Keratinocyte (primary cell): Measurements from ENCODE around the gene DCAF6. TPM values are rescaled to one million over a fixed set of nuclear protein-coding genes. Genes with fewer than 3 reads are reported as not detected.

Source experiments
- DNase-seq: peaks from one replicate; pipeline ENCODE4 v3.0.0-alpha.2; 2011; ENCODE audit warnings: low read depth, missing footprints, low spot score
- FAIRE-seq: peaks from 2 replicates; lab custom pipeline; 2011; peaks lifted over from hg19 to GRCh38; lab: Jason Lieb, UNC
- H2AFZ ChIP-seq: 2 replicates; pipeline ENCODE4 v1.6.0; 2012; ENCODE audit warnings: low read length, control low read depth, inconsistent platforms; ENCODE audit not compliant: control insufficient read depth
- H3K27ac ChIP-seq: 2 replicates; pipeline ENCODE4 v1.5.1; 2011; ENCODE audit warnings: low read length; ENCODE audit not compliant: control insufficient read depth, insufficient read depth
- H3K27me3 ChIP-seq: 3 replicates; pipeline ENCODE4 v1.6.0; 2011; ENCODE audit warnings: low read length; ENCODE audit not compliant: control insufficient read depth, insufficient read depth; ENCODE audit errors: extremely low read depth
- H3K36me3 ChIP-seq, 2 experiments: 2 replicates in 1 of 2; 3 replicates in 1 of 2; pipeline ENCODE4 v1.5.1; 2011; ENCODE audit warnings: low read length in 2 of 2, mild to moderate bottlenecking in 1 of 2; ENCODE audit not compliant: control insufficient read depth in 2 of 2, insufficient read depth in 2 of 2; ENCODE audit errors: extremely low read depth in 1 of 2
- H3K4me1 ChIP-seq: 3 replicates; pipeline ENCODE4 v1.5.1; 2011; ENCODE audit warnings: low read length; ENCODE audit not compliant: control insufficient read depth, insufficient read depth; ENCODE audit errors: extremely low read depth
- H3K4me2 ChIP-seq: 3 replicates; pipeline ENCODE4 v1.6.0; 2011; ENCODE audit warnings: low read depth, low read length; ENCODE audit not compliant: control insufficient read depth, insufficient read depth; ENCODE audit errors: extremely low read depth
- H3K4me3 ChIP-seq, 3 experiments: fragments of 200-600 bp in 1 of 3; sonication (generic) in 1 of 3; 2 replicates in 2 of 3; 3 replicates in 1 of 3; pipeline ENCODE4 v1.5.1; 2011 to 2016; ENCODE audit warnings: low read length in 3 of 3, mild to moderate bottlenecking in 3 of 3, control low read depth in 2 of 3, inconsistent platforms in 1 of 3, low read depth in 1 of 3, mixed read lengths in 1 of 3, mixed run types in 1 of 3, moderate library complexity in 1 of 3; ENCODE audit not compliant: control insufficient read depth in 2 of 3, insufficient read depth in 2 of 3; ENCODE audit errors: extremely low read depth in 1 of 3
- H3K79me2 ChIP-seq: 2 replicates; pipeline ENCODE4 v1.6.0; 2012; ENCODE audit warnings: low read length; ENCODE audit not compliant: control insufficient read depth, insufficient read depth
- H3K9ac ChIP-seq: 3 replicates; pipeline ENCODE4 v1.6.0; 2011; ENCODE audit warnings: low read length; ENCODE audit not compliant: control insufficient read depth, insufficient read depth; ENCODE audit errors: extremely low read depth
- H3K9me1 ChIP-seq: 3 replicates; pipeline ENCODE4 v1.6.0; 2011; ENCODE audit warnings: low read length; ENCODE audit not compliant: control insufficient read depth, insufficient read depth; ENCODE audit errors: extremely low read depth
- H3K9me3 ChIP-seq: 2 replicates; pipeline ENCODE4 v1.5.1; 2012; ENCODE audit warnings: low read depth, low read length; ENCODE audit not compliant: control insufficient read depth
- H4K20me1 ChIP-seq: 3 replicates; pipeline ENCODE4 v1.6.0; 2011; ENCODE audit warnings: low read length; ENCODE audit not compliant: control insufficient read depth, insufficient read depth; ENCODE audit errors: extremely low read depth
- EZH2 ChIP-seq: IDR thresholded peaks from one replicate; pipeline ENCODE4 v1.6.1; 2012; ENCODE audit warnings: inconsistent platforms, mild to moderate bottlenecking, low read length, moderate library complexity
- dilution Hi-C: fragments of 300-500 bp; cut with MboI; formaldehyde crosslinking; loops from one replicate; pipeline ENCODE4 v1.7.0; 2020; ENCODE audit warnings: low sequenced_read_pairs; ENCODE audit not compliant: extremely low pct_ligation_motif_present
- polyA plus RNA-seq, 5 experiments: library from polyadenylated mRNA; depleted of rRNA in 3 of 5; stranded (reverse) in 3 of 5; stranded (forward) in 1 of 5; unstranded in 1 of 5; fragments of >200 nt; gene quantifications; 1 replicate in 1 of 5; 2 replicates in 3 of 5; 3 replicates in 1 of 5; pipeline versions ENCODE4 v1.2.1 to v1.2.3, GENCODE V29; 2011 to 2012; ENCODE audit warnings: missing spikeins in 2 of 5, low read depth in 1 of 5, low replicate concordance in 1 of 5
- TF ChIP-seq, protein P1 (sequence below), 3 experiments: IDR thresholded peaks in 1 of 3; conservative IDR thresholded peaks in 1 of 3; optimal IDR thresholded peaks in 1 of 3; 2 replicates in 2 of 3; 3 replicates in 1 of 3; pipeline versions ENCODE3 to v1.5.1; 2011; ENCODE audit warnings: low read length in 3 of 3, mild to moderate bottlenecking in 3 of 3, moderate library complexity in 2 of 3, control low read depth in 1 of 3, inconsistent platforms in 1 of 3; ENCODE audit not compliant: insufficient read depth in 2 of 3; ENCODE audit errors: extremely low read depth in 1 of 3

DCAF6 gene
- polyA plus RNA-seq, 1 donor (not counting 4 experiments of a cell fraction or from before 2014, with no cell fraction given) = 109 TPM

DNA sequence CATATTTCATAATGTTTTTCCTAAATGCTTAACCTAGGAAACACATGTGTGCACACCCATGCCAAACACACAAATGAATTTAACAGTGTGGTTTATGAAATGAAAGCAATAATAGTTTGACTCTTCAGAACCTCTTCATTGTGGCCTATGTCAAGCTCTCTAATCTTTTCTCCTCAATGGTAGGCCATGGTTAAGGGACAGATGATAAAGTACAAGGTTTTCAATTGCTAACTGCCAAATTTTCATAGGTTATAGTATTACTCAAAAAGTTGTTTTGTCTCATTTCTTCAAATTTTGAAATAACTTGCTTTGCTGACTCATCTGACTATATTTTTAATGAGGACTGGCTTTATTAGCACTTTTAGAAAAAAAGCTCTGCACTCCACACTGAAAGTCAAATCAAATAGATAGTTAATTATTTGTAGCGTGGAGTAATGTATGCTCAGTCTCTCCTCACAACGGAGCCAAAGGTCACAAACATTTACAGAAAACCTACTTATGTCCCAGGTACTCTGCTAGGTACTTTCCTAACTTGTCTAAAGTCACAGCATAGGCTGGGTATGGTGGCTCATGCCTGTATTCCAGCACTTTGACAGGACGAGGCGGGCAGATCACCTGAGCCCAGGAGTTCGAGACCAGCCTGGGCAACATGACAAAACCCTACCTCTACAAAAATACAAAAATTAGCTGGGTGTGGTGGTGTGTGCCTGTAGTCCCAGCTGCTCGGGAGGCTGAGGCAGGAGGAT, 19.5 kb upstream of the DCAF6 start:
- Histone ChIP-seq H4K20me1 (no peaks in the 10 kb centered on the region), H3K79me2 (no peaks in the 10 kb centered on the region), H3K4me1 (no peaks in the 10 kb centered on the region), H3K9me1 (no peaks in the 10 kb centered on the region), H2AFZ (no peak overlapping the region), H3K27ac (no peak overlapping the region), H3K36me3 (peaks cover 0 to 2% of the 10 kb centered on the region in 2 experiments), H3K9me3 (no peaks in the 10 kb centered on the region), H3K4me3 (no peak overlapping the region), H3K4me2 (no peak overlapping the region), H3K27me3 (no peaks in the 10 kb centered on the region), H3K9ac (no peak overlapping the region)
- FAIRE-seq (no peak), DNase-seq (no peak)
- TF ChIP-seq, protein P1, sequence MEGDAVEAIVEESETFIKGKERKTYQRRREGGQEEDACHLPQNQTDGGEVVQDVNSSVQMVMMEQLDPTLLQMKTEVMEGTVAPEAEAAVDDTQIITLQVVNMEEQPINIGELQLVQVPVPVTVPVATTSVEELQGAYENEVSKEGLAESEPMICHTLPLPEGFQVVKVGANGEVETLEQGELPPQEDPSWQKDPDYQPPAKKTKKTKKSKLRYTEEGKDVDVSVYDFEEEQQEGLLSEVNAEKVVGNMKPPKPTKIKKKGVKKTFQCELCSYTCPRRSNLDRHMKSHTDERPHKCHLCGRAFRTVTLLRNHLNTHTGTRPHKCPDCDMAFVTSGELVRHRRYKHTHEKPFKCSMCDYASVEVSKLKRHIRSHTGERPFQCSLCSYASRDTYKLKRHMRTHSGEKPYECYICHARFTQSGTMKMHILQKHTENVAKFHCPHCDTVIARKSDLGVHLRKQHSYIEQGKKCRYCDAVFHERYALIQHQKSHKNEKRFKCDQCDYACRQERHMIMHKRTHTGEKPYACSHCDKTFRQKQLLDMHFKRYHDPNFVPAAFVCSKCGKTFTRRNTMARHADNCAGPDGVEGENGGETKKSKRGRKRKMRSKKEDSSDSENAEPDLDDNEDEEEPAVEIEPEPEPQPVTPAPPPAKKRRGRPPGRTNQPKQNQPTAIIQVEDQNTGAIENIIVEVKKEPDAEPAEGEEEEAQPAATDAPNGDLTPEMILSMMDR (optimal IDR thresholded peaks at IDR 0.05 in 1 of 3, IDR thresholded peaks at IDR 0.05 in 1 of 3, conservative IDR thresholded peaks at IDR 0.05 in 1 of 3; ENCODE audit: extremely low read depth in 1 of 3, insufficient read depth in 2 of 3, low read length in 3 of 3) = no peak
- dilution Hi-C loops = no loop called here

DNA sequence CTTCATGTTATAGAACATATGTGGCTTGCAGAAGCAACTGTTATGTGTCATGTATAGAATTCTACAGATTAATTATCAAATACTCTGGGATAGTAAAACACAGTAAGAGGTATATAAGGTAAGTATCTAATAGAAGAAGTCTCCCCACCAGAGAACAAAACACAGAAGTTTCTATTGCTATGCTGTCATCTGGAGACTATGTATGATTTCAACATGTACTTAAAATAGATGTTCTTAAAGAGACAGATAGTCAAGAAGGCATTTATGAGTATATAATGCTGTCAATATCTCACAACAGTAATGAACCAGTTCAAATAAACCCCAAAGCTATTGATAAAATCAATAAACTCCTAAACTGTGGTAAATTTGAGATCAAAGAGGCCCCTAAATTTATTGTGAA, 14.5 kb upstream of the DCAF6 start:
- Histone ChIP-seq H3K9me1 (no peaks in the 10 kb centered on the region), H4K20me1 (no peaks in the 10 kb centered on the region), H3K9ac (no peak overlapping the region), H3K4me1 (peaks cover 11% of the 10 kb centered on the region), H3K27me3 (no peaks in the 10 kb centered on the region), H3K27ac (no peak overlapping the region), H3K79me2 (no peaks in the 10 kb centered on the region), H3K4me3 (no peak overlapping the region), H3K4me2 (no peak overlapping the region), H2AFZ (no peak overlapping the region), H3K36me3 (peaks cover 0 to 2% of the 10 kb centered on the region in 2 experiments), H3K9me3 (no peaks in the 10 kb centered on the region)
- TF ChIP-seq, protein P1 (optimal IDR thresholded peaks at IDR 0.05 in 1 of 3, IDR thresholded peaks at IDR 0.05 in 1 of 3, conservative IDR thresholded peaks at IDR 0.05 in 1 of 3; ENCODE audit: extremely low read depth in 1 of 3, insufficient read depth in 2 of 3, low read length in 3 of 3) = no peak
- no peak for TF ChIP-seq EZH2
- FAIRE-seq (no peak), DNase-seq (no peak)
- dilution Hi-C loops = no loop called here
